NCI-H146 treated with DMSO at 0.1 percent for 48 hours (cell line): Measurements from ENCODE around the gene VSIG2.

Experiments
- DNase-seq: peaks from one replicate; lab custom pipeline; 2025; ENCODE audit not compliant: unreplicated experiment; lab: John Stamatoyannopoulos, UW

Gene VSIG2

DNA sequence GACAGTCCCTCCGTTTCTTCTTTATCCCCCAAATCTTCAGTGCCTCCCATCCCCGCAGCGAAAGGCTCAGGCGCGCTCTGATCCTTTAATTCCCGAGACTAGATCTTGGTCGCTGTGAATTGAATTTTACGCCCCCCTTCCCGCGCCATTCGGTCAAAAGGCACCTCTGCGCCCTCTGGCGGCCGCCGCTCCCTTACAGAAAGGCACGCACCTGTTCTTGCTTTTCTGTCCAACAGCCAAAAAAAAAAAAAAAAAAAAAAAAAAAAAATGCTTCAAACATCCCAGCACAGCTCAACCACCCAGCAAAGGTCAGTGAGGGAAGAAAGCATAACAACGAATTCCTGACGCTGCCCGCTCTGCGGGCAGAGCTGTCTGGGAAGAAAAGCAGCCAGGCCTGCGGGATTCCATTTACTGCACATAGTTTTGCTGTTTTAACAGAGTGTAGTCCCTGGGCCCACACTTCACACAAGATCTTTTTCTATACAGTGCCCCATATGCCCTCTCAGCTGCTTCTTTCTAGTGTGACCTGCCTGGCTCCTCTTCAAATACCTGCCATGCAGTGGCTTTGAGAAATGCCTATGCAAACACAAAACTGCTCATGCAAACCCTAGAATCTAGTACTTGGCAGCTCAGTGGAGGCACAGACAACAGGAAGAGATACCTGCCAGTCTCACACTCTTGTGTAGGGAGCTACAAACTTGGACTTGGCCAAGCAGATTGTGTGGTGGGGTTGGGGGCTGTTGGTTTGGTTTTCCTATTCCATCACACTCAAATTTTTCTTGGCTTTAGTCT, 11.3 kb upstream of the VSIG2 start:
- DNase-seq: peak; percentile 64

DNA sequence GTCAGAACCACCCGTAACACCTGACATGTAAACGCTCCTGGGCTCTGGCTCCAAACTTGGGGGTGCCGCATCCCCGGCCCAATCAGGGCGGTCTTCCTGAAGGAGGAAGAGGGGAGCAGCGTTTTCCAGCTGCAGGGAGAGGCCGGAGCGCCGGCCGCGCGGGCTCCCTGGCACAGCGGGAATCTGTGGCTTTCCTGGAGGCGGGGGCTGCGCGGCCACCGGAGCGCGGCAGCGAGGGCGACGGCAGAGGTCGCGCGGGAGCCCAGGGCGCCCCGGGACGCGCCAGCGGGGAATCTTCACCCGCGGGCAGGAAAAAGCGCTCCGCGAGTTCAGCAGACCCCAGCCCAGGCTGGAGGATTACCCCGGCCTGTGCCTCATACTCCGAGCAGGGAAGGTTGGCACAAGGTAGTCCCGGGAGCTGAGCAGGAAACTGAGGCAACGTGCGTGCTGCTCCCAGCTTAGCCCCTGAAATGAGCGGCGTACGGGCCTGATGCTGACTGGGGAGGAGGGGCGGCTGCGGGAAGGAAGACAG, 10.6 kb upstream of the VSIG2 start:
- no peak for DNase-seq

DNA sequence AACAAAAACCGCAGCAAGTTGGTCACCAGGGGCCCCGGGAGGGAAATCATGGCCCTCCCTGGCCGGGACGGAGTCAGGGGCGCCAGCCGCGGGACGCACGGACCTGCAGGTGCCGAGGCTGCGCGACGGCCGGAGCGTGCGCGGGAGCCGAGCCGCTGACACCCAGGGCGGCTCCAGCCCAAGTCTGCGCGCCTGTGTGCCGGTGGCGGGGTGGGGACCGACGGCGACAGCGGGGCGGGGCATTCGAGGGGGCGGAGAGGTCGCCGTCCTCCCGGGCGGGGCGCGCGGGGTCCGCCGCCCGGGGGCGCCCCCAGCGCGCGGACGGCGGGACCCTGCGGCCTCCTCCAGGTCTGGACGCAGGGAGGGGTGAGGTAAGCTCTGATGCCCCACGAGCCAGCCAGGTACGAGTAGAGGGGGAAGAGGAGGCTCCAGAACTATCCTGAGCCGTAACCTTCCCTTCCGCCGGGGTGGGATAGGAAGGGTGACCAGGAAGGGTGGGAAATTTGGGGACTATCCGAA, 10.1 kb upstream of the VSIG2 start, which contains the start of gene ESAM:
Gene ESAM (minus strand): TSS at position 186 of the 519 bp plus-strand sequence. CDS start 136 bp downstream, at position 50.
- no peak for DNase-seq

DNA sequence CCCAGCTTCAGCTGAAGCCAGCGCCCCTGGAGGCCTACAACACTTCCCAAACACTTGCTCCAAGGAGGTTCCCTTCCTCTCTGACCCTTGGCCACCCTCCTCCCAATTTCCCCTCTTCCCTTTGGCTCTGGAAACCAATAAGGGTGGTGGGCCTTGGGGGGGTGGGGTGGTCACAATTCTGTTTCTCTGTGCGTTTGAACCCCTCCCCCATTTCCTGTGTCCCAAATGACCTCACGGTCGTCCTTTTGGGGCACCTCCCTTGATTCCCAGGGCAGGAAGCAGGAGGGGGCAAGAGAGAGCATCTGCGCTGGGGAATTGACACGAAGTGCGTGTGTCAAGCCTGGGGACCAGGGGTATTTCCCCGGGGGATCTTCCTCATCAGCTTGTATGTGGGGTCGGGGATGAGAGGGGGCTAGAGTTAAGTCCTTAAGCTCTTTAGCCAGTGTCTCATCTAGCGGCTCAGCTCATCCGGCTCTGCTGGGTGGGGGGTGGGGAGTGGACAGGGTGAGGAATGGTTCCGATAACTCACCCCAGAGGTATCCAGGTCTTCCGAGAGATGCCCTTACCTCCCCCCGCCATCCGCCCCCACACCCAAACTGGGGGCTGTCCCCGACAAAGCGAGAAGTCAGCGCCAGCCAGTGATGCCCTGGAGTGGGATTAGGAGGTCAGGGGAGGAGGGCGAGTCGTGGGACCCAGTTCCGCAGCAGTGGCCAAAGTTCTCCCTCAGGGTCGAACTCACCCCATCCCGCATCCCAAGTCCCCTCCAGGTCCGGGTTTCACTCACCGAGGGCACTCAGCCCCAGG, 9.4 kb upstream of the VSIG2 start:
- no peak for DNase-seq

DNA sequence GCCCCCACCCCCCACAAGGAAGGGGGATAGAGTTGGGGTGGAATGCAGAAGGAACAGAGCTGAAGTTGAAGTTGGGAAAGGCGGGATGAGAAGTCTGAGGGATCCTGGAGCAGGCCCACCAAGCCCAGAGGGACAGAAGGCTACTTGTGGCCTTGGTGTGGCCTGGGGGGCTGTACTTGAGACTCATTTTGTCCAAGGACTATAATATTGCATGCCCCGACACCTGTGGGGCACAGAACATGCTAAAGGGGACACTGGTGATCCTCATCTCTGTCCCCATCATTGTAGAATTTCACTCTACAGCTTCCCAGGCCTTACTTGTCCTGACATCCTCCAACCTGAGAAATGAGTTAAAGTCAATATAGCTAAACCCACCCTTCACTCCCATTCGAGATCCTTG, 8.8 kb upstream of the VSIG2 start:
- DNase-seq: no peak

DNA sequence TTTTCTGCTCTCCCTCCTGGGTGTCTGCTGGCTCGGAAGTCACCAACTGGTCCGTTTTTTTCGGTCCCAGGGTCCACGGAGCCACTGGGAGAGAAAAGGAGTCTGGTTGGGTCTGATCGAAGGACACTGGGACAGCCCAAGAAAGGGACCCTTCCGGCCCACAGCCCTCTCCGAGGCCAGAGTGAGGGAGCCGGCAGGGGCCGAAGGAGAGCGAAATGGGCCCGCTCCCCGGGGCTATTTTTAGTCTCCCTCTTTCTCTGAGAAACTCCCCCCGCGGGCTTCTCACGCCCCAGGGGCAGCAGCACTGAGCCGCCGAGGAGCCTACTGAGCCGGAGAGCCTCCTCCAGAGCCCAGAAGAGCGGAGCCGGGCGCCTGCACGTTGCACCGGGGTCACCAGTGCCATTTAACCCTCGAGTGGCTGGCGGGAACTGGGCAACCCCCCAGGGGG, 8.2 kb upstream of the VSIG2 start:
- no peak for DNase-seq

DNA sequence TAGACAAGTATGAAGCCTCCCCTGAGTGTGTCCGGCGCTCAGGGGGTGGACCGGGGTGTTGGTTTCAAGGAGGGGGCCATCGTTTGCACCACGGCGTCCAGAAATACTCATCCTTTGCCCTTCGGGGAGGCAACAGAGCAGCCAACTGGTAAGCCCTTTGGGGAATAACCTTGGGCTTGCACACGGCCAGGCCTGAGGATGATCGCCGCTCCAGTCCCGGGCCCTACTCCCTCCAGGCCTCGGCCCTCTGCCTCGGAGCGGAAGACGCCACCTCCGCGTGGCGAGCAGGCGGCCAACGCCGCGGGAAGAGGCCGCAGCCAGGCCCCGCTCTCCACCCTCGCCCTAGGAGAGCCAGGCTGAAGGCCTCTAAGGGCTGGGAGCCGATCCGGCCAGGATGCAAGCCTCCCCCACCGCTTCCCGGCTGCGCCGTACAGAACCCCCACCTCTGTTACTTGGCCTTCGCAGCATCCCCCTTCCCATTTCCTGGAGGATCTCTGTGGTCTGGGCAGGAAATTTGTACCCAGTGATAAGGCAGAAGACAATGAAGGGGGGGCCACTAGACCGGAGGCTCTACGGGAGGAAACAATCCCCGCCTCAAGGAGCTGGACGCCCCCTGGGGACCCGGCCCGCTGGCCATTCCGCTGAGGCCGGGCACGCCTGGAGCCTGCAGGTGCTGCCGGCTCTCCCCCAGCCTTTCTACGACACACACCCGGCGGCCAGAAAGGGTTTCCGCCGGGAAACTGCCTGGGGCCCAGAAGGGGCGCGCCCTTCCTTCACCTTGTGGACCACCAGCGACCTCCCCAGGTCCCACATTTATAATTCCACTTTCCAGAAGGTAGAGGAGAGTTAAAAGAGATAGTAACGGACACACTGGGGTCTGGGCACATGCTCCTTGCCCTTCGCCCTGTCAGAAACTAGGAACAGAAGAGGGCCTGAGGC, 7.5 kb upstream of the VSIG2 start:
- no peak for DNase-seq

DNA sequence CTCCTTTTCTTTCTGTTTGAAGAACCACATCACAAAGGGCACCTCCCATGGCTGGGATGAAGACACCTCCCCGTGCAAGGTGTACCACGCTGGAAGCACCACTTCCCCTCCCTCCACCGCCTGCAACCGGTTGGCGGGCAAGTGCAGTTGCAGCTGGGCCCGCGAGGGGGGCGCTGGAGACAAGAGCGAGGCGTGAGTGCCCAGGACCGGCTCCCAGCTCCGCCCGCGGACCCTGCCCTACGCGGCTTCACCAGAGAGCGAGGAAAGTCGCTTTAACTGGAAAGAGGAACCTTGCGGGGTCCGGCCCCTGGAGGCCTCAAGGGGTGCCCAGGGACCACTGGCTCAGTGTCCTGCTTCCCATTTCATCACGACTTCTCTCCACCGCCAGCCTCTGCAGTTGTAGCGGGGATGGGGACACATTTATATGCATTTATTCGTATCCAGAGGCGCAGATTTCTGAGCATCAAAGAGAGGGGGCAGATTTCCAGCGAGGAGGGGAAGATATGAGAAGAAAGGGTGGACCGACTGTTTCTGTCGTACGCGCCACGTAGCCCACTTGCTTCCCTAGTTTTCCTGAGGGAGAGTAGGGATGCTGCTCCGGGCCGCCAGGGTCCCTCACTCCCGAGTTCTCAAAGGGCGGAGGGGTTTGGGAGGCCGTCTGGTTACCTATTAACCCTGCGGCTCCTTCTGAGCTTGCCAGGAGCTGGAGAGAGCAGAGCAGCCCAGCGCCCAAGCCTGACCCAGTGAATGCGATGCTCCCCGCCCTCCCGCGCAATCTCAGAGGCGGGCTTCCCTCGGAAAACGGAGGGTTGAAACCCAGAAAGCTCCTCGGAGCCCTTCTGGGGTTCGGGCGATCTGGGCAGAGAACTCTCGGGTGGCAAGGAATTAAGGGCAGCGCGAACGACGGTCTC, 6.6 kb upstream of the VSIG2 start:
- peak; percentile 50 for DNase-seq

DNA sequence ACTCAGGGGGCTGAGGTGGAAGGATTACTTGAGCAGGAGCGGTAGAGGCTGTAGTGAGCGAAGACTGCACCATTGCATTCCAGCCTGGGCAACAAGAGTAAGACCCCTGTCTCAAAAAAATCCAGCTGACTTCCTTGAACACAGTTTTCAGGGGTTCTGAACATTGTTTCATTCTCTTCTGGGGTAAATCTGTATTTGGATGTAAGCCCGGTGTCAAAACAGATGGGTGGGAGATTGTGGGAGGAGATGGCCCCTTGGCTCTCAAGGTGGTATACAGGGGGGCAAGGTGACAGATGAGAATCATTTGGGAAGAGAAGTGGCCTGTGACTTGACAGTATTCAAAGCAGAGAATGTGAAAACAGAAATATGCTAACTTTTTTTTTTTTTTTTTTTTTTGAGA, 5.3 kb upstream of the VSIG2 start:
- DNase-seq: no peak

DNA sequence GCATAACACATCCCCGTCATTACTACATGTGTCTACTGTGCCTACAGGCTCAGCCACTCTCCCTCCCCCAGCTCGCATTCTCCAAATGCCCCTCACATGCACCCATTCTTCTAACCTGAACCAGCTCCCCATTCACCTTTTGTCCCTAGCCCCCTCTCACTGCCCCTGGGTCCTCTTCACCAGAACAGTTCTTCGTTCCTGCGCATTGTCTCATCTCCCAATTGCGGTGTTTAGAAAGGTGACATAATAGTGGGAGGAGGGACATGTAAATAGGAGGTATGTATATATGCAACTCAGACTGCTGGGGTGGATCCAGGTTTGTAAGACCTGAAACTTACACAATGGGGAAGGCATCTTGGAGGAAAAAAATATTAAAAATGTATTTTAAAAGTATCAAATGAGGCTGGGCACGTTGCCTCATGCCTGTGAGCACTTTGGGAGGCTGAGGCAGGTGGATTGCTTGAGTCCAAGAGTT, 4.7 kb upstream of the VSIG2 start:
- DNase-seq: no peak

DNA sequence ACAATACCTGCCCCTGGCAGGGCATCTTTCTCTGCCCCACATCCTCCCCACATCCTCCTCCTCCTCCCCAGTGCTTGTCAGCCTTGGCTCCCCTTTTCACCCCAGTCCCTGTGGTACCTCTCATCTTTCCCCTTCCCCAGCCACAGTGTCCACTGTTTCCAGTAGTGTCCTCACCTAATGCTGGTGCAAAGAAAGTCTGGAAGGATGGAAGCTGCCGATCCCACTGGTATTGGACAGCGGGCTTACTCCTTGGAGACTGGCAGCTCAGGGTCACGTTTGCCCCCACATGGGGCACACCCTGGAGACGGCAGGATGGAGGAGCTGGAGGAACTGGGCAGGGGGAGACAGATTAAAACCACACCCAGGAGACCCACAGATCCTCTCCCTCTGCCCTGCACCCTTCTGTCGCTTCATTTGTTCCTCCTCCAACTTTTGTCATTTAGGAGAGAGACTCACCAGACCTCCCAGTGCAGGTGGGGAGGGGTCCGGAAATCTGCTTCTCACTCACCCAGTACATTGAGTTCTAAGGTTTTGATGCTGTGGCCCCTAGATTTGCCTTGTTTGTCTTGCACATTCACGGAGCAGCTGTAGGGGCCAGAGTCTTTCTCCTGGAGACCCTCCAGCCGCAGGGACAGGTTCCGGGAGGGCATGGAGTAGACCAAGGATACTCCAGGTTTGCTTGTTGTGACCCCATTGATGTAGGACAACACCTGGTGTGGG, 4.1 kb upstream of the VSIG2 start:
- DNase-seq: no peak

DNA sequence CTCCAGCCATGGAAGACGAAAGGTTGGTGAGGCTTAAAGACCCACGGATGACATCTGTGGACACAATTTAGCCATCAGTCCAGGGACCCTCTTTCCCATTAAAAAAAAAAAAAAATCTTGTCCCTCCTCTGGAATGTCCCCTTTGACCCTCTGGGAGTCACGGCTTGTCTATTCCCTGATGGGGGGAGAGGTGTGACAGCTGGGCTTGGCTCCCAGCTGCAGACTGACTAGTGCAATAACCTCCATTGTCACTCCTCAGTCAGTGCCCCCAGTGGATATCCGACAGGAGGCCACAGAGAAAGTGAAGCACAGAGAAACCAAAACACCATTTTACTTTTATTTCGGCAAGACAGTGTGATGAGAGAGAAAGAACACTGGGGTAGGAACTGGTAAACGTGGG, 2.7 kb upstream of the VSIG2 start:
- no peak for DNase-seq

DNA sequence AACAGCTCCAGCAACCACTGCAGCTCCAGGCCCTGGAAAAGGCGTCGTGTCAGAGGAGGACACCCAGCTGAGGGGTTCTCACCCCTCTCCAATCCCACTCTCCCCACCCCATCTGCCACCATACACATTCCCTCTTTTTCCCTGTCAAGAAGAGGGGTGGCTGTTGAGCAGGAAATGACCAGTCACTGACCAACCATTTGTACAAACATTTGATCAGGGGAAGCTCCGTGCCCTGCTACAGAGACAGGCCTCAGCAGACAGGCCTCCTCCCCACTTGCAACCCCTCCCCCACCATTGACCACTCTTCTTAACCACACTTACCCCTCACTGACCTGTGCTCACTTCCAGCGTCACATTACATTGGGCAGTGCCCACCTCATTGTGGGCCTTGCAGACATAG, 2.3 kb upstream of the VSIG2 start:
- DNase-seq: no peak

DNA sequence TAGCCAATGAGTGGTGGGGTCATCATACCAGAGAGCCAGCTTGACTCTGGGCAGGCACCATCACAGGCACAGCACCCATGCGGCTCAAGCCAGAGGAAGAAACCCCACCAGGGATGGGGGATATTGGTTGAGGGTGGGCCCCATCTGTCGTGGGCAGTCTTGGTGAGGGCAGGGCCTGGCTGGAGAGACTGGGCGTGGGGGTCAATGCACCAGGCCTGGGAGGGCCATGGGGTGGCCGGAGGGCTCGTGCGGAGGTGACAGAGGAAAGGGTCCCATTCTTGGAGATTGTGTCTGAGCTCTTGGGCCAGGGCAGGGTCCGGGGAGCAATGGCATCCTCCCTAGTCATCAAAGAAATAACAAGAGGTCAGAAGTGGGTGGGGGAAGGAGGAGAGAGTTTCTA, 1.6 kb upstream of the VSIG2 start:
- DNase-seq: no peak

DNA sequence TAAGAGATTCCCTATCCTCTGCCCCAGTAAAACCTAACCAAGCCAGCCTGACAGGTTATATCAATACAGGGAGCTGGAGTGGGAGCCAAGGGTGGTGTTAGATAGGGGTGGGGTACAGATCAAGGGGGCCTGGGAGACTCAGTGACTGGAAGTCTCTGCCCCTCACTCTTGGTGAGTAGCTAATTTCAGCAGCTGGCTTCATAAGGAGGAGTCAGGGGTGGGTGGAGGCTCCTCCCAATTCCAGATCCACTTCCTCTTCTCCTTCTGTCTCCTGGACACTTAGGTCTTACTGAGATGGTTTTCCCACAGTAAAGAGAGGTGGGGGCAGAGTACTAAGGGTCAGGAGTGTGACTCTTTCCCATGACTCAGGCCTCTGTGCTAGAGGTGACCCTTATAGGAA, 1.1 kb upstream of the VSIG2 start:
- no peak for DNase-seq

DNA sequence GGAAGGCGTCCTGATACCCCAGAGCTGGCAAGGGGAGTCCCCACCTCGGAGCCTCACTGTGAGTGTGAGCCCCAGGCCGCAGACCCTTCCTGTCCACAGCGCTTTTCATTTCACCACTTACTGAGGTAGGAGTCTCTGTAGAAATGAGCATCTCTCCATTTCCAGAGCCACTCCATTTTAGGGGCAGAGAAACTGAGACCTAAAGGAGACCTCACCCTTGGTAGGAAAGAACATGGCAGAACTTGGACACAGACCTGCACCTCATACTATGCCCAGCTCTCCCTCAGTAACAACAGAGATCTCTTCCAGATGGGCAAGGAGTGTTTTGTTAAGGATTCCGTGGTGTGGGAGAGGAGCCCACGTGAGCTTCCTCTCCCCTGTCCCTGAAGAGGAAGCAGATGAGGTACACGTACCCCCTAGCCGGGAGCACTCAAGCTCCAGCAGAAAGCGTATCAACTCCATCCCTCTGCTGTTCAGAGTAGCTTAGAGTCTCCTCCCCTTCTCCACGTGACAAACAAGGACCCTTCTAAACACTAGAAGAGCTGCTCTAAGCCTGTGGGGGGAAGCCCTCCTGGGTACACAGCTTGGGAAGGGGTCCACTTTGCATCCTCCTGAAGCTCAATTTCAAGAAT, 532 bp upstream of the VSIG2 start:
- DNase-seq: no peak

DNA sequence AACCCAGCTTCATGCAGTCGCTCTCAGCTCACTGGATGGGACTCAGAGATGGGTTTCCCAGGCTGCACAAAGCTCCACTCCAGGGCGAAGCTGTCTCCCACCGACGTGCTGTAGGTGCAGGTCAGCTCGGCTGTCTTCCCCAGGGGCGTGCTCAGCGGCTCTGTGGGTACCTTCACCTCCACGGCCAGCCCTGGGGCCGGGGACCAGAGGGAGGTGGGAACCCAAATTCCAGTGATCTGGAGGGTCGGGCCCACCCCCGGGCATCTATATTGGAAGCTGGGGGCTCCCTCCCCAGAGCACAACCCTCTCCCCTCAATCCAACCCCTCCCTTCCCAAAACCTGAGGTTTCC, 689 bp downstream of the VSIG2 start:
- no peak for DNase-seq

DNA sequence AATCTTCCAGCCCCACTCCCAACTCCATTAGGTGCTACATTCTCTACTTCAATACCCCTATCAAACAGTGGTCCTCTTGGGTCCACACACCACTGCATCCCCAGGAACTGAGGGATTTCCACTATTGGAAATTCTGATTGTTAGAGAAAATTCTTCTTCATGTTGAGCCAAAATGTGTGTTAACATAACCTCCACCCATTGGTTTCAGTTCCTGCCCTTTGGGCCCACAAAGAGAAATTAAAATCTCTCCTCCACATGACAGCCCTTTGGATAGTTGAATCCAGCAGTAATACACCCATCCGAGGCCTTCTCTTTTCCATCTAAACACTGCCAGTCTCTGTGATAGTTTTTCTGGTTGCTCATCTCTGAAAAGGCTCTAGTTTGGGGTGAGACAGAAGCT, 2.1 kb downstream of the VSIG2 start:
- no peak for DNase-seq
